CD4-positive, alpha-beta memory T cell (primary cell): ENCODE results near the gene ATP9B. TPM values are rescaled to one million over a fixed set of nuclear protein-coding genes. Genes with fewer than 3 reads are reported as not detected.

ENCODE experiments used
- CTCF ChIA-PET: fragments of 350-600 bp; sonication (Branson Sonifier 250); formaldehyde crosslinking; loops from one replicate; lab custom pipeline; 2021; ENCODE audit warnings: inconsistent platforms; ENCODE audit not compliant: partially characterized antibody; lab: Charles Lee
- POLR2A ChIA-PET: fragments of 350-600 bp; sonication (Branson Sonifier 250); formaldehyde crosslinking; loops from one replicate; lab custom pipeline; 2021; ENCODE audit not compliant: partially characterized antibody; lab: Charles Lee
- DNase-seq, 5 donors: peaks; one replicate each; pipeline versions ENCODE4 v3.0.0 to v3.0.0-alpha.2; 2020 to 2022; ENCODE audit warnings: mixed read lengths in 1 of 5
- H3K27ac ChIP-seq: one replicate; pipeline ENCODE4 v1.7.0; 2013; ENCODE audit warnings: low read depth, low read length
- H3K27me3 ChIP-seq: 2 replicates; pipeline ENCODE4 v1.7.0; 2013; ENCODE audit warnings: mild to moderate bottlenecking, low read length, moderate library complexity; ENCODE audit not compliant: insufficient read depth
- H3K36me3 ChIP-seq: 2 replicates; pipeline ENCODE4 v1.7.0; 2013; ENCODE audit warnings: mild to moderate bottlenecking, low read length, moderate library complexity; ENCODE audit not compliant: insufficient read depth
- H3K4me1 ChIP-seq: 2 replicates; pipeline ENCODE4 v1.7.0; 2013; ENCODE audit warnings: mild to moderate bottlenecking, low read length, moderate library complexity; ENCODE audit not compliant: insufficient read depth
- H3K4me3 ChIP-seq, 2 donors: one replicate each; pipeline ENCODE4 v1.7.0; 2013; ENCODE audit warnings: low read length in 2 of 2, mild to moderate bottlenecking in 1 of 2
- H3K9me3 ChIP-seq, 2 donors: one replicate each; pipeline ENCODE4 v1.7.0; 2013; ENCODE audit warnings: low read length in 2 of 2, control low read depth in 1 of 2; ENCODE audit not compliant: control insufficient read depth in 1 of 2
- H3K27ac Mint-ChIP-seq, 7 donors: one replicate each; pipeline ENCODE4 v1.8.0; 2020 to 2021; ENCODE audit warnings: mixed read lengths in 7 of 7, mild to moderate bottlenecking in 6 of 7, inconsistent platforms in 3 of 7, moderate library complexity in 3 of 7
- H3K27me3 Mint-ChIP-seq, 2 donors: one replicate each; pipeline ENCODE4 v1.8.0; 2020 to 2021; ENCODE audit warnings: mixed read lengths in 2 of 2
- H3K36me3 Mint-ChIP-seq, 2 donors: one replicate each; pipeline ENCODE4 v1.8.0; 2020 to 2021; ENCODE audit warnings: mixed read lengths in 2 of 2, inconsistent platforms in 1 of 2, mild to moderate bottlenecking in 1 of 2
- H3K4me1 Mint-ChIP-seq, 4 donors: one replicate each; pipeline ENCODE4 v1.8.0; 2020 to 2021; ENCODE audit warnings: mixed read lengths in 4 of 4, mild to moderate bottlenecking in 1 of 4
- H3K4me3 Mint-ChIP-seq, 8 donors: one replicate each; pipeline ENCODE4 v1.8.0; 2020 to 2021; ENCODE audit warnings: mixed read lengths in 8 of 8, mild to moderate bottlenecking in 7 of 8, moderate library complexity in 6 of 8, inconsistent platforms in 3 of 8
- H3K9me3 Mint-ChIP-seq, 8 donors: one replicate each; pipeline ENCODE4 v1.8.0; 2020 to 2021; ENCODE audit warnings: mixed read lengths in 8 of 8, mild to moderate bottlenecking in 5 of 8, inconsistent platforms in 3 of 8, moderate library complexity in 1 of 8
- intact Hi-C: fragments of 100-400 bp; cut with micrococcal nuclease; formaldehyde crosslinking; loops from one replicate; pipeline ENCODE4 v1.15.1; 2023
- polyA plus RNA-seq, 2 donors: library from polyadenylated mRNA; unstranded; fragments of 300-500 nt; fragmentation: Illumina TruSeq; gene quantifications; one replicate each; pipeline ENCODE4 v1.2.3, GENCODE V29; 2021
- total RNA-seq, 2 experiments: library from RNA; stranded (reverse); gene quantifications; one replicate each; pipeline ENCODE4 v1.2.3, GENCODE V29; 2021

The ATP9B gene
- total and polyA plus RNA-seq, 4 experiments from 2014 or later = 11.8 to 76.4 (median 49.9) TPM

- Mint-ChIP-seq H3K4me3 (peak overlapping the region in 3 of 8 donors; percentile 4 to 49 (median 9)), H3K27ac (peak overlapping the region in 2 of 7 donors; percentile 47 to 55), H3K4me1 (peaks cover 17 to 29% (median 21%) of the 10 kb centered on the region in 4 donors), H3K27me3 (no peaks in the 10 kb centered on the region), H3K36me3 (peaks cover 28 to 45% of the 10 kb centered on the region in 2 donors), H3K9me3 (peaks cover 0 to 1% (median 0%) of the 10 kb centered on the region in 8 donors)
- H3K27me3 ChIP-seq = no peaks in the 10 kb centered on the region
- POLR2A ChIA-PET = no interaction called here
- intact Hi-C loops = no loop called here
- H3K9me3 ChIP-seq = no peaks in the 10 kb centered on the region
- H3K4me1 ChIP-seq = peaks cover 18% of the 10 kb centered on the region
- H3K27ac ChIP-seq = no peak overlapping the region
- DNase-seq = no peak
- no peak overlapping the region for H3K4me3 ChIP-seq
- CTCF ChIA-PET = interaction anchor here (1.1 to 1.7 kb wide), 2 partner anchors 10 to 14 kb away, joined by 3 to 4 read pairs; no protein-coding TSS in a partner anchor
- H3K36me3 ChIP-seq = peaks cover 5% of the 10 kb centered on the region
These were observed 296.5 kb downstream of the ATP9B start for GRCh38 chr18:79365701-79366100.

- Mint-ChIP-seq H3K4me3 (no peak overlapping the region), H3K9me3 (peaks cover 0 to 1% (median 0%) of the 10 kb centered on the region in 8 donors), H3K36me3 (peaks cover 25 to 39% of the 10 kb centered on the region in 2 donors), H3K4me1 (peaks cover 17 to 35% (median 23%) of the 10 kb centered on the region in 4 donors), H3K27me3 (no peaks in the 10 kb centered on the region), H3K27ac (peak overlapping the region in 3 of 7 donors; percentile 5 to 47 (median 19))
- H3K27ac ChIP-seq = no peak overlapping the region
- ChIA-PET POLR2A (no interaction called here), CTCF (interaction anchor here (1.1 kb wide), 1 partner anchor 10 kb away, joined by 4 read pairs; no protein-coding TSS in a partner anchor)
- no peak for DNase-seq
- H3K27me3 ChIP-seq = no peaks in the 10 kb centered on the region
- H3K36me3 ChIP-seq = peaks cover 4% of the 10 kb centered on the region
- H3K4me3 ChIP-seq = no peak overlapping the region
- H3K9me3 ChIP-seq = no peaks in the 10 kb centered on the region
- H3K4me1 ChIP-seq = peaks cover 25% of the 10 kb centered on the region
- intact Hi-C loops = no loop called here
These were observed 297.2 kb downstream of the ATP9B start for GRCh38 chr18:79366177-79367094.

- H3K4me1 ChIP-seq = peaks cover 30% of the 10 kb centered on the region
- Mint-ChIP-seq H3K27ac (no peak overlapping the region), H3K4me1 (peaks cover 22 to 41% (median 28%) of the 10 kb centered on the region in 4 donors), H3K36me3 (peaks cover 15 to 31% of the 10 kb centered on the region in 2 donors), H3K9me3 (peaks cover 0 to 1% (median 0%) of the 10 kb centered on the region in 8 donors), H3K27me3 (no peaks in the 10 kb centered on the region), H3K4me3 (peak overlapping the region in 3 of 8 donors; percentile 15 to 44 (median 33))
- H3K36me3 ChIP-seq = peaks cover 4% of the 10 kb centered on the region
- H3K27me3 ChIP-seq = no peaks in the 10 kb centered on the region
- no peak overlapping the region for H3K4me3 ChIP-seq
- ChIA-PET POLR2A (no interaction called here), CTCF (interaction anchor here (1.5 to 1.6 kb wide), 2 partner anchors 11 to 277 kb away, joined by 4 to 8 read pairs; no protein-coding TSS in a partner anchor)
- intact Hi-C loops = no loop called here
- DNase-seq = no peak
- no peaks in the 10 kb centered on the region for H3K9me3 ChIP-seq
- no peak overlapping the region for H3K27ac ChIP-seq
These were observed 298.3 kb downstream of the ATP9B start for GRCh38 chr18:79367480-79367879.

DNA sequence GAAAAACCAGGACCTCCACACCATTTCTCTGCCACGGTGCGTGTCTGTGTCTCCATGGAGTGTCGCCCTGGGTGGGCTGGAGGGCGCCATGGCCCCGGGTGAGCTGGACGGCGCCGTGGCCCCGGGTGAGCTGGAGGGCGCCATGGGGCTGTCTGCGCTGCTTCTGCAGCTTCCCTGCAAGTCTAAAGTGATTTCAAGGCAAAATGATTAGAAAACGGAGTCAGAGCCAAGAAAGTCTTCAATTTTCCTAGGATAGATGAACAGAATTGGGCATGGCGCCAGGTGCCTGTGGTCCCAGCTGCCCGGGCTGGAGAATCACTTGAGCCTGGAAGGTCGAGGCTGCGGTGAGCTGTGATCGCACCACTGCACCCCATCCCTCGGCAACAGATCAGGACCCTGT, 298.8 kb downstream of the ATP9B start:
- DNase-seq = no peak
- peak overlapping the region in 1 of 8 donors; percentile 22 for H3K4me3 Mint-ChIP-seq
- Histone ChIP-seq H3K4me1 (peaks cover 30% of the 10 kb centered on the region), H3K9me3 (no peaks in the 10 kb centered on the region), H3K36me3 (peaks cover 4% of the 10 kb centered on the region), H3K27ac (no peak overlapping the region), H3K4me3 (no peak overlapping the region), H3K27me3 (no peaks in the 10 kb centered on the region)
- POLR2A ChIA-PET = no interaction called here
- intact Hi-C loops = no loop called here
- no peaks in the 10 kb centered on the region for H3K27me3 Mint-ChIP-seq
- CTCF ChIA-PET = interaction anchor here (0.6 to 1.6 kb wide), 3 partner anchors 11 to 277 kb away, joined by 3 to 8 read pairs (median 4); no protein-coding TSS in a partner anchor
- peak overlapping the region in 1 of 7 donors; percentile 24 for H3K27ac Mint-ChIP-seq
- peaks cover 0 to 1% (median 0%) of the 10 kb centered on the region in 8 donors for H3K9me3 Mint-ChIP-seq
- H3K36me3 Mint-ChIP-seq = peaks cover 13 to 30% of the 10 kb centered on the region in 2 donors
- peaks cover 22 to 41% (median 28%) of the 10 kb centered on the region in 4 donors for H3K4me1 Mint-ChIP-seq

- Mint-ChIP-seq H3K27me3 (no peaks in the 10 kb centered on the region), H3K27ac (peak overlapping the region in 4 of 7 donors; percentile 32 to 81 (median 67)), H3K9me3 (peaks cover 0 to 1% (median 0%) of the 10 kb centered on the region in 8 donors), H3K4me1 (peaks cover 22 to 41% (median 28%) of the 10 kb centered on the region in 4 donors), H3K4me3 (peak overlapping the region in 7 of 8 donors; percentile 2 to 69 (median 49)), H3K36me3 (peaks cover 7 to 24% of the 10 kb centered on the region in 2 donors)
- H3K27ac ChIP-seq = no peak overlapping the region
- H3K36me3 ChIP-seq = peaks cover 4% of the 10 kb centered on the region
- intact Hi-C loops = no loop called here
- no peaks in the 10 kb centered on the region for H3K9me3 ChIP-seq
- H3K4me1 ChIP-seq = peaks cover 30% of the 10 kb centered on the region
- H3K4me3 ChIP-seq = no peak overlapping the region
- ChIA-PET POLR2A (interaction anchor here (1.1 kb wide), 1 partner anchor 9 kb away, joined by 3 read pairs; no protein-coding TSS in a partner anchor), CTCF (interaction anchor here (0.6 to 1.6 kb wide), 3 partner anchors 10 to 276 kb away, joined by 3 to 8 read pairs (median 4); no protein-coding TSS in a partner anchor)
- no peaks in the 10 kb centered on the region for H3K27me3 ChIP-seq
- DNase-seq = peak in 1 of 5 donors; percentile 18
These were observed 299.5 kb downstream of the ATP9B start for GRCh38 chr18:79368681-79369080.

DNA sequence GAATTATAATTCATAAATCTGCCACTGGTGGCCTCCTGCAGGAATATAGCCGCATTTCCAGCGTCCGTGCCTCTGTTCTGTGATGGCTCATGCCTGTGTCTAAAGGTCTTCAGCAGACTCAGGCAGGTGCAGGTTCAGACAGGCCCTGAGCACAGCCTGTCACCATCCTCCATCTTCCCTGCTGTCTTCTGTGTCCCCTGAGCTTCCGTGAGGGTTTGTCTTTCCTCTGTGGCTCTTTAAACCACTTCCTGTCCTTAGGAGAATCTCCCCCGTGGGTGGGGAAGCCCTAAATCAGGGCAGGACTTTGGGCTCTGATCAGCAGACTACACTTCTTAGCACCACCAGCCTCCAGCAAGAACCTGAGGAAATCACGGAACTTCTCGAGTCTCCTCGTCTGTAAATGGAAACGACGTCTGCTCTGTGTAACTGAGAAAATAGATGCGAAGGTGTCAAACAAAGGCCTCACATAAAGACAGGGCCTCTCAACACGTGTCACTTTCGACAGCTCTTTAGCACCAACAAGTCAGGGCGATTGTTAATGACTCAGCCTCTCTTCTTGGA, 302.4 kb downstream of the ATP9B start:
- Mint-ChIP-seq H3K27me3 (no peaks in the 10 kb centered on the region), H3K9me3 (no peaks in the 10 kb centered on the region), H3K36me3 (peaks cover 0 to 19% of the 10 kb centered on the region in 2 donors), H3K4me3 (peak overlapping the region in 3 of 8 donors; percentile 45 to 61 (median 46)), H3K27ac (peak overlapping the region; percentile 12 to 94 (median 73)), H3K4me1 (peaks cover 18 to 41% (median 26%) of the 10 kb centered on the region in 4 donors)
- no peak overlapping the region for H3K4me3 ChIP-seq
- CTCF ChIA-PET = no interaction called here
- no peak for DNase-seq
- no peak overlapping the region for H3K27ac ChIP-seq
- H3K4me1 ChIP-seq = peaks cover 30% of the 10 kb centered on the region
- POLR2A ChIA-PET = no interaction called here
- H3K9me3 ChIP-seq = no peaks in the 10 kb centered on the region
- no peaks in the 10 kb centered on the region for H3K36me3 ChIP-seq
- no peaks in the 10 kb centered on the region for H3K27me3 ChIP-seq
- intact Hi-C loops = no loop called here
